GM18508 (cell line): Measurements from ENCODE around the gene JSRP1.

ENCODE experiments used
- ATAC-seq: cut with Tn5 transposase; IDR thresholded peaks from one replicate; pipeline ENCODE4 v1.9.1; 2021; ENCODE audit warnings: moderate number of reproducible peaks; ENCODE audit not compliant: insufficient read depth, unreplicated experiment

JSRP1 gene, protein sequence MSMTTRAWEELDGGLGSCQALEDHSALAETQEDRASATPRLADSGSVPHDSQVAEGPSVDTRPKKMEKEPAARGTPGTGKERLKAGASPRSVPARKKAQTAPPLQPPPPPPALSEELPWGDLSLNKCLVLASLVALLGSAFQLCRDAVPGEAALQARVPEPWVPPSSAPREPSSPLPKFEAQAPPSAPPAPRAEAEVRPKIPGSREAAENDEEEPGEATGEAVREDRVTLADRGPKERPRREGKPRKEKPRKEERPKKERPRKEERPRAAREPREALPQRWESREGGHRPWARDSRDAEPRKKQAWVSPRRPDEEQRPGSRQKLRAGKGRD

DNA sequence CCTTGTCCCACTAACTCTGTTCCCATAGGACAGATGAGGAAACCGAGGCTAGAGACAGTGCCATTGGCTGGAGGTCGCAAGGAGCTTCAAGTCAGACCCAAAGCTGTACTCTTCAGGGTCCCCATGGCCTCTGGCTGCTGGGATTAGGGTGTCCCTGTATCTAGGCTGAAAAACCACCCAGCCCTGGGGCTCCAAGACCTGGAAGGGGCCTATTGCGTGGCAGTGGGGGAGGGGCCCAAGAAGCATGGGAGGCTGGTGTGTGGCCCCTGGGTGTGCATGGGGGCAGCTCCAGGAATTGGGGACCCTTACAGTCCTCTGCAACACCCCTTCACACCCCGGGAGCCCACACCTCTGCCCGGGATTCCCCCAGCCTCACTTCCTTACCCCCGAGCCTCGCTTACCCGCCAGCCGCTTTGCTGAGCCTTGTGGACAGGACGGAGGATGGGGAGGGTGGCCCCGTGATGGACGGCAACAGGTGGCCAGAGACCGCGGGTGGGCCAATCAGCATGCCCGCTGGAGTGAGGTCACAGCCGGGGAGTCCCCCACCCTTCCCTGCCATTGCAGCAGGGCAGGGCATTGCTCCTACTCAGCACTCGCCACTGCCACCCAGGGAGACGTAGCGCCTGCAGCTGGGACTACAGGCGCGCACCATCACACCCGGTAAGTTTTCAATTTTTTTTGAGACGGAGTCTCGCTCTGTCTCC, at the start of gene JSRP1:
Gene JSRP1 (minus strand): TSS at position 436 of the 704 bp plus-strand sequence. CDS start 1,103 bp downstream, outside the sequence.
- no peak for ATAC-seq

DNA sequence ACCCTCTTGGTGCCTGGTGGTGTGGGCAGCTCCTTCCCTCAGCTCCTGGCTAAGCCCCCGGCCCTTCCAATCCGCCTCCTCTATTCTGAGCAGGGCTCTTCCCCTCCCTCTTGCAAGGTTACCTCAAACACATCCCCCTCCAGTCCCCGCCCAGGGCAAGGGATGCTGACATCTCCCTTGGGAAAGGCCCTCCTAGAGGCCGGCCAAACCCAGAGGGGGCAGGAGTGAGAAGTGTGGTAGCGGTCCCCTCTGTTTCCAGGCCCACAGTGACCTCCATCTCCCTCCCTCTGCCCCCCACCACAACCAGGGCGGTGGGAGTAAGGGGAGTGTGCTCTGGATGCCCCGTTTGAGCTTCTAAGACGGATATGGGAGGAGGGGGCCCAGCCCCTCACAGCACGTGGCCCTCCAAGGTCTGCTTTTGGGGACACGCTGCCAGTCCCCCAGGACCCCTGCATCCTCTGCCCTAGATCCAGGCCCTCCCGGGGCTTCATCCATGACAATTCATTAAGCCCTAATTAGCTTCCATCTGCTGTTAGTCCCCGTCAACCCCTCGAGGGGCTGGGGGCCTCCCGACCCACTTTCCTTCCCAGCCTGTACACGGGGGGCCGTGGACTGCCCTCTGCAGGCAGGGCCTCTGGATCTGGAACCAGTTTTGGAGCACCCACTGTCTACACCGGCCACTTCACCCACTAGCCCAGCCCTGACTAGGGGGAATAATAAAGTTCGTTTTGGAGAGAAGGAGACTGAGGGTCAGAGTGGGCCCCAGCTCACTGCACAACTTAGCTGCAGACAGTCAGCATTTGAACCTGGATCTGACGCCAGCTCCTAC, 49.4 kb upstream of the JSRP1 start:
- ATAC-seq, result no peak

DNA sequence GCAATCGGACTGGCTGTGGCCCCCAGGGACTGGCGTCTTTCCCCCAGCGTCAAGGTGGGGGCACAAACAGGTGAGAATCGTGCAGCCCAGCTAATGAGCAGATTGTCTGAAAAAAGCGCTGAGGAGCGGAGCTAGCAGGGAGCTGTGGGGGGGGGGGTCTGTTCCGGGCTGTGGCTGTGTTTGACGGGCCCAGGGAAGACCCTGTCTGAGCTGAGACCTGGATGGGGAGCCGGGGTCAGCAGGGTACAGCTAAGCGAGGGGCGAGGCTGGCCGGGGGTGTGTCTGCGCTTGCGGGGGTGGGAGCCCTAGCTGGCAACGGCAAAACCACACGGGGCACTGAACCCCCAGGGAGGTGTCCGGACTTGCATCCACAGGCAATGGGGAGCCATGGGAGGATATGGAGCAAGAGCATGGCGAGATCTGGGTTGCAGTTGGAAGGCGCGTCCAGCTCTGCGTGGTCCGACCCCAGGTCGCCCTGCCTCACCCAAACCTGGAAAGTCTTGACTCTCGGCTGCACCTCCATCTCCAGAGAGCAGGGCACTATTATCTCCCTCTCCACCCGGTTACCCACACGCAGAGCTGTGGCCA, 47.1 kb upstream of the JSRP1 start:
- ATAC-seq, result no peak

DNA sequence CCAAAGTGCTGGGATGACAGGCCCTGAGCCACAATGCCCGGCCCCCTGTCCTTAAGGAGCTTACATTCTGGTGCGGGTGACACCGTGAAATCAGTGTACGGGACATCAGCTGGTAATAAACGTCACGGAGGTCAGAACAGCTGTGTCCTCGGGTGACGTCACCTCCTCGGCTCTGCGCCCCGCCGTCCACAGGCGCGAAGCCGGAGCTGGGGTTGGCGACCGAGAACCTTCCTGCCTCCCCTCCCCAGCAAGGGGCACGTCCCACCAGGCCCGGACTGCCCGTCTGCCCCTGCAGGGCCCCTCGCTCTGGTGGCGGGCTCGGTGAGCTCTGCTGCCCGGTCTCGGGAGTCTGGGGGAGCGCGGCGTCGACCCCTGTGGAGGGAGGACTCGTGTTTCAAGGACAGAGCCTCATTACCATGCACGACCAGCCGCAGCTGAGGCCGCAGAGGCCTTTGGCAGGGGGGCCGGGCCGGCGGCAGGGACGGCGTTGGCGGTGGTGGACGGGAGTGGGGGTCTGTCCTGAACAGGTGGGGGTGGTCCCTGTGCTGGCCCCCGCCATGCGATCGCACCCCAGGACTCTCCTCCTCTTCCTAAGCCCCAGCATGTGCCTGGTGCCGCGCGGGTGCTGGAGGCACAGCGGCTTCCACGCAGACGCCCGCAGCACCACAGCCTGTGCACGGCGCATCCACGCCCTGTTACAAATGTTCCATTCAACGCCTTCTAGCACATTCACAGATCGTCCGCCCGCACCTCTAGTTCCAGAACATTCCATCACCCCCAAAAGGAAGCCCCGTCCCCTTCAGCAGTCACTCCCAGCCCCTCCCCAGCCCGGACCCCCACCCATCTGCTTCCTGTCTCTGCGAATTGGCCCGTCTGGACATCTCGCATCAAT, 46.3 kb upstream of the JSRP1 start:
- no peak for ATAC-seq

DNA sequence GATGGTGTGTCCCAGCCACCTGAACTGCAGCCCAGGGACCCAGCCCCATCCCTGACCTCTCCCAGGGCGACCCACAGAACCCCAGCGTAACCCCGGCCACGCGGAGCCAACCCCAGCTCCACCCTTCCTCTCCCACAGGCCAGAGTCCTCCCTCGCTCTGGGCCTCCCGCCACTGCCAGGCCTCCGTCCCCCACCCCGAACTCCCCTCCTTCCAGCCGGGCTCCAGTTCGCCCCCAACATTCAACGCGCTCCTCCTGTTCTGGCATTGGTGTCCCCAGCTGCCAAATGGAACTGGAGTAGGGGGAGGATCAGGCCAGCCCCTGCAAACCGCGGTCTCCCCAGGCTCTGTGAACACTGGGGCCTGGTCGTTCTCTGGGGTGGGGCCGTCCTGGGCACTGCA, 44.3 kb upstream of the JSRP1 start:
- no peak for ATAC-seq

DNA sequence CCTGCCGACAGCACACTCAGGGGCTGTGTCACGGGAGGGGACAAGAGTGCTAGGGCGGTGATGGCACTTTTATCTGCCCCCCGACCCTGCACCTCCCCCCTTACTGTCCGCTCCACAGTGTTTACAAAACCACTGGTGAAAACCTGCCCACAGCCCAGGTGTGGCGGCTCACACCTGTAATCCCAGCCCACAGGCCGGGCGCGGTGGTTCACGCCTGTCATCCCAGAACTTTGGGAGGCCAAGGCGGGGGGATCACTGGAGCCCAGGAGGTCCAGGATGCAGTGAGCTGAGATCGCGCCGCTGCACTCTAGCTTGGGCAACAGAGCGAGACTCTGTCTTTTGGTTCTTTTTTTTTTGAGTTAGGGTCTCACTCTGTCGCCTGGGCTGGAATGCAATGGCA, 39.9 kb upstream of the JSRP1 start:
- no peak for ATAC-seq

DNA sequence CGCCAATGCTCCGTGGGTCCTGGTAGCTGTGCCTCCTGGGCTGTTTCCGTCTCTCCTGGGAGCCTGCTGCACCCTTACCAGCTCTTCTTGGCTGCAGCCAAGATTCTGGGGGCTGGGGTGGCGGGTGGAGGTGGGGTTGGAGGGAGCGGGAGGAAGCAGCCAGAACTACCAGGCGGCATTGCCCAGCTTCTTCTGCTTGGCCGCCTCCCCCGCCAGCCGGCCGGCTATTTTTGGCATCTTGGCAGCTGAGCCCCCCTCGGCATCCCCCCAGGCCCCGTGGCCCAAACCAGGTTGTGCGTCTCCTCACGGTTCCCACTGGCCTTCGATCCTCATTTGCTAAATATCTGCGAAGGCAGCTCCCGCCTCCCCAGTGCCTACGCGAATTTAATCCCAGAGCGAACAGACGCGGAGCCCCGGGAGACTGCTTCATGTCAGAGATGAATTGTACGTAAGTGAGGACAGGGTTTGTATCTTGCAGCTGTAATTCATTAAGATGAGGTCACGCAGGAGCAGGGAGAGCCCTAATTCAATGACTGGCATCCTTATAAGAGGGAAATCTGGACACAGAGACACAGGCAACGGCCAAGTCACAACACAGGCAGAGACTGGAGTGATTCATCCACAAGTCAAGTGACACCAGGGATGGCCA, 38.6 kb upstream of the JSRP1 start:
- ATAC-seq, result no peak

DNA sequence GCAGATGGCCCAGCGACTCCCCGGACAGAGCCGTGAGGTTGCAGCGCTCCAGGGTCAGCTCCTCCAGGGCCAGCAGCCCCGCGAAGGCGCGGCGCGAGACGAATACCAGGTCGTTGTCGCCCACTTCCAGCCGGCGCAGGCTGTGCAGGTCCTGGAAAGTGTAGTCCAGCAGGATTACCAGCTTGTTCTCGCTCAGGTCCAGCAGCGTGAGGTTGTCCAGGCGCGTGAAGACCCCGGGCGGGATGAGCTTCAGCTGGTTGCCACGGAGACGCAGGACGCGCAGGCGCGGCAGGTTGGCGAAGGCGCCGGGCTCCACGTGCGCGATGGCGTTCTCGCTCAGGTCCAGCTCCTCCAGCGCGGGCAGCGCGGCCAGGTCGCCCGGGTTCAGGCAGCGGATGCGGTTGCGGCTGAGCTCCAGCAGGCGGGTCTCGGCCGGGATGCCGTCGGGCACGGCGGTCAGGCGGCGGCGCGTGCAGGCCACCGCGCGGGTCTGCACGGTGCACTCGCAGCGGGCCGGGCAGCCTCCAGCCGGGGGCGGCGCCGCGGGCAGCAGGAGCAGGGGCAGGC, 35.1 kb upstream of the JSRP1 start:
- no peak for ATAC-seq

DNA sequence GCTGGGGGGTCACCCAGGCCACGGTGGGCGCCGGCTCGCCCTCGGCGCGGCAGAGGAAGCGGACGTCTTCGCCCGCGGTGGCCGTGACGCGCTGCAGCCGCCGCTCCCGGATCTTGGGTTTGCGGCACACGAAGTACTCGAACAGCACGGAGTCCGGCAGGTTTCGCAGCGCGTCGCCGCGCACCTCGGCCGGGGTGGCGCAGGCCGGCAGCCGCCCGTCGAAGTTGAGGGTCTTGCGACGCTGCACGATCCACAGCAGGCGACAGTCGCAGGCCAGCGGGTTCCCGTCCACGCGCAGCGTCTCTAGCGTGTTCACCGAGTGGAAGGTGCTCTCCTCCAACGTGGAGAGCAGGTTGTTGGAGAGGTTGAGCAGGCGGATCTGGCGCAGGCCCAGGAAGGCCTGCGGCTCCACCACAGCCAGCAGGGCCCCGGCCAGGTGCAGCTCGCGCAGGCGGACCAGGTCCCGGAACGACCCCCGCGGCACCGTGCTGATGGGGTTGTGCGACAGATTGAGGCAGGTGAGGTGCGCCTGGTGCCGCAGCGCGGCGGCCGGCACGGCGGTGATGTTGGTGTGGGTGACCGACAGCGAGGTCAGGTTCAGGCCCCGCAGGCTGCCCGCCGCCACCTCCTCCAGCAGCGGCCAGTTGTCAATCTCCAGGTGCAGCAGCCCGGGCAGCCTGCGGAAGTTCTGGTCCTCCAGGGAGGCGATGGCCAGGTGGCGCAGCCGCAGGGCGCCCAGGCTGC, 34.4 kb upstream of the JSRP1 start:
- ATAC-seq, result no peak

DNA sequence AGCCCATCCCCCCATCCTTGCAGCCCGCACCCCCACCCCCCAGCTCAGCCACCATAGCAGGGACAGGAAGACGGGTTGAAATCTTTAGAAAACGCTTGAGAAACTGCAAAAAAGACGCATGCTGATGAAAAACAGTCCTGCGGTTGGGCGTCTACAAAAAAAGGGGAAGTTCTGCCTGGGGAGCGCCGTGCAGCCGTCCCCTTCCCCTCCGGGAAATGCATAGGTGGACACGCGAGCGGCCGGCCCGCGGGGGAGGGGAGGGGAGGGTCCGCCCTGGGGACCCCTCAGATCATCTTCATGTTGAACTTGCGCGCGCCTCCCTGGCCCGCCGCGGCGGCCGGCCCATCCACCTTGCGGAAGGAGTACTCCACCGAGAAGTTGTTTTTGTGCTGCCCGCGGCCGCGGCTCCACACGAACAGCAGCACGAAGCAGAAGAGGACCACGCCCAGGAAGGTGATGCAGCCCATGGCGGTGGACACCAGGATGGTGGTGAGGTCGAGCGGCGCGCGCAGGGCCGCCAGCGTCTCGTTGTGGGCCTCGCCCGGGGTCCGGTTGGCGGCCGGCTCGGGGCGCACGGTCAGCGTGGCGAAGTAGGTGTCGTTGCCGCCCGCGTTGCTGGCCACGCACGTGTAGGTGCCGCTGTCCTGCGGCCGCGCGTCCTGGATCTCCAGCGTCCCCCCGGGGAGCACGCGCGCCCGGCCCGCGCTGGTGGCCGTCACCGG, 33.7 kb upstream of the JSRP1 start:
- ATAC-seq, result no peak

DNA sequence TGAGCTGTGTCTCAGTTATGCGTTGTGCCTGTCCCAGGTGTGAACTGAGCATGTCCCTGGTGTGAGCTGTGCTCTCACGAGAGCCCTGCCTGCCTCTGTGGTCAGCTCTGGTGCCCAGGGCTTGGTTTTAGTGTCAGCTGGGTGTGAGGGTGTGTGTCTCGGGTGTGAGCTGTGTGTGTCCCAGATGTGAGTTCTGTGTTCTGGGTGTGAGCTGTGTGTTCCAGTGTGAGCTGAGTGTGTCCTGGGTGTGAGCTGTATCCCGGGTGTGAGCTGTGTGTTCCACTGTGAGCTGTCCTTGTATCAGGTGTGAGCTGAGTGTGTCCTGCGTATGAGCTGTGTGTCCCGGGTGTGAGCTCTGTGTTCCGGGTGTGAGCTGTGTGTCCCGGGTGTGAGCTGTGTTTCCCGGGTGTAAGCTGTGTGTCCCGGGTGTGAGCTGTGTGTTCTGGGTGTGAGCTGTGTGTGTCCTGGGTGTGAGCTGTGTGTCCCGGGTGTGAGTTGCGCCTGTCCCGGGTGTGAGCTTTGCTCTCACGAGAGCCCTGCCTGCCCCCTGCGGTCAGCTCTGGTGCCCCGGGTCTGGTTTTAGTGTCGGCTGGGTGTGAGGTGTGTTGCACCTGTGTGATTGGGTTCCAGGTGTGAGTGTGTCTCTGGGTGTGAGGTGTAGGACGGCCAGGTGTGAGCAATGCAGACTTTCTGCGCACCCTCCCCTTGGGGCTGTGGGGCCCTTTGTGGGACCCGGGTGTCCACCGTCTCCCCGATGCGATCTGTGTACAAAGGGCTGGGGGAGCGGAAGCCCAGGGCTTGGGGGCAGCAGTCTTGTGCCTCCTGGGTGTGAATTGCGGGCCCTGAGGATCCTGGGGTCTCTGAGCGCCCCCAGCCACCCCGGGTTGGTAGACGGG, 32.8 kb upstream of the JSRP1 start:
- ATAC-seq, result no peak

DNA sequence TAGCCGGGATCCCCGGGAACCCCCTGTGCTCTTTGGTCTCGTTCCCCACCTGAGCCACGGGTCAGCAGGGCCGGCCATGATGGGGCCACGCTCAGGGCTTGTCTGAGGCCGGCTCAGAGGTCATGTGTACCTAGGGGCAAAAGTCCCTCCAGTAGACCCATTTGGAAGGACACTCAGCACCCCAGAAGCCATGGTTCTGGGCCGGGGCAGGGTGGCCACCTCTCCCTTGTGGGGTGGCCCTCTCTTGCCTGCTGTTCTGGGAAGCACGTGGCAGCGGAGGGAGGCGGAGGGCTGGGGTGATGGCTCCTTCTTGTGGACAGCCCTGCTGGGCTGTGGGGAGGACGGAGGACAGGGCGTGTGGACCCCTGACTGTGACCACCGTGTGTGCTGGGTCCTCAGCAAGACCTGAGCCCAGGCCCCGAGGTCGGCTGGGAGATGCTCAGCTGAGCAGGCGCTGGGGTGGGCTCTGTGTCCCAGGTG, 32.2 kb upstream of the JSRP1 start:
- ATAC-seq, result no peak

DNA sequence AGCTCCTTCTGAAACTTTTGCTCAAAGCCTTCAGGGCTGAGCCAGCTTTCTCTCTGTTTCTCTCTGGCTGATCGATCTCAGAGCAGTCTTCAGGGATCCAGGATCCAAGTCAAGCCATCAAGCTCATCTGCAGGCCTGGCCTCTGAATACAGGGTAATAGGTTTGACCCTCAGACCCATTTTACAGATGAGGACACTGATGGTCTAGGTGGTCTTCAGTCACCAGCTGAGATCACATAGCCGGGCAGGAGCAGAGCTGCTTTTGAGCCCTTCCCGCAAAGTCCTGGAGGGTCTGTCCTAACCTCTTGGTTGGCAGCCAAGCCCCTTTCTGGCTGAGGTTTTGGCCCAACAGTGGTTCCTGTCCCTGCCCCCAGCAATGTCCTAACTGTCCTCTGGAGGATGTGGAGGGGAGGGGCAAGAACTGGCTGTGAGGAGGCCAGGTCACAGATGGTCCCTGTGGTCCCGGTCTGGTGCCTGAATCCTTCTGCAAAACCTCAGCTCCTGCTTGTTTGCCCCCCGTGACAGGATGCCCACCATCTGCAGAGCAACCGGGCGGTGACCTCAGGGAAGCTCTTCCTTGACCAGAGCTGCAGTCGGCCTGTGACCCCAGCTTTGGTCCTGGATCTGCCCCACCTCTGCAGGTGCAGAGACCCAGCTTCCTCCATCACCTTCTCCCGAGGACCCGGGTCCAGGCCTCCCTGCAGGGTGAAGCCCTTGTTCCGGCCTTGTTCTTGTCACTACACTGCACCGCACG, 31.5 kb upstream of the JSRP1 start:
- ATAC-seq, result no peak

DNA sequence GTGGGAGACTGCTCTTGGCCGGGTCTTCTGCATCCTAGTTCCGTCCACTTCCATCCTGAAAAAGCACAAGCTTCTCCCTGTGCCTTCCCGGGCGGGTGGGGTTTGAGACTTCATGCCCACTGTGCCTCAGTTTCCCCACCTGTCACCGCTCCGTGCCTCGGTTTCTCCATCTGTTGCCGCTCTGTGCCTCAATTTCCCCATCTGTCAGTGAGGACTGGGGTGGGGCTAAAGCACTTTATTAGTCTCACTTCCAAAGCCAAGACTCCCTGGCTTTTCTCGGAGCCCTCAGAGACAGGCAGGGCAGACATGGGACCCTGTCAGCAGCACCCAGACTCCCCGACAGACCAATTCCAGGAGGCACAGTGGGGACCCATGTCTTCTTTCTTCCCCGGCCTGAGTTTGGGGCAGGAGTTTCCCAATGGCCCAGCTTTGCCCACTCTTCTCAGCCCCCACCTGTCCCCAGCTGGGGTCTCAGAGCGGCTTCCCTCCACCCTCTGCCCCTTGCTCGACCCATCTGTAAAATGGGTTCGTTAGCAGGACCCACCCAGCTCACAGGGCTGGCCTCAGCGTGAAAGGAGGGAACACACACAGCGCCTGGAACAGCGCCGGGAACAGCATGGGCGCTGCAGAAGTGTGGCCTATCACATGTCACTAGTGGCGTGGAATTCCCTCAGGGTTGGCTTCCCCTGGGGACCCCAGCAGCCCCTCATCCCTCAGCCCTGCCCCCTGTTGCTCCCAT, 30.4 kb upstream of the JSRP1 start:
- ATAC-seq, result no peak

DNA sequence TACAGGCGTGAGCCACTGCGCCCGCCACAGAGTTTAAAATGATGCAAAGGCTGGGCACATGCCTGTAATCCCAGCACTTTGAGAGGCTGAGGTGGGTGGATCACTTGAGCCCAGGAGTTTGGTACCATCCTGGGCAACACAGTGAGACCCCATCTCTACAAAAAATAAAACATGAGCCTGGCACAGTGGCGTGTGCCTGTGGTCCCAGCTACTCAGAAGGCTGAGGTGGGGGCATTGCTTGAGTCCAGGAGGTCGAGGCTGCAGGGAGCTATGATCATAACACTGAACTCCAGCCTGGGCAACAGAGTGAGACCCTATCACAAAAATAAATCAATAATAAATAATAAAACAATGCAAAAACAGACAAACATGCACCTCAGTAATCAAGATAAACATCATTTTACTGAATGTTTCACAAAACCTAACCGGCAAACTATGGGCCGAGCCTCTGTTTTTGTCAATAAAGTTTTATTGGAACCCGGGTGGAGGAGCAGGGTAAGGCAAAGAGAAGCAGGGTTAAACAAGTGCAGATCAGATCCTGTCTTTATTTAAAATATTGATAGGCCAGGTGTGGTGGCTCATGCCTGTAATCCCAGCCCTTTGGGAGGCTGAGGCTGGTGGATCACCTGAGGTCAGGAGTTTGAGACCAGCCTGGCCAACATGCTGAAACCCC, 27.8 kb upstream of the JSRP1 start:
- no peak for ATAC-seq
